OCI-LY3 (cell line): ENCODE data around the gene BROX.
A peak's percentile ranks its signal among the peaks of the same experiment; 100 is the strongest.

Experiments used
- H2AFZ ChIP-seq: fragments of 200-600, 300-600 bp; shearing (Covaris generic); 2 replicates; pipeline ENCODE4 v1.6.0; 2014; ENCODE audit warnings: antibody characterized with exemption, low read depth, low read length
- H3K27ac ChIP-seq: fragments of 200-600, 300-600 bp; sonication (generic); 2 replicates; pipeline ENCODE4 v1.5.1; 2014; ENCODE audit warnings: mild to moderate bottlenecking, low read length, moderate library complexity, mixed read lengths
- H3K27me3 ChIP-seq: fragments of 200-600, 300-600 bp; sonication (generic); 2 replicates; pipeline ENCODE4 v1.6.1; 2014; ENCODE audit warnings: low read depth, low read length, mixed read lengths
- H3K36me3 ChIP-seq: fragments of 200-600, 300-600 bp; sonication (generic); replicated peaks from 2 replicates; pipeline ENCODE3; 2014; ENCODE audit warnings: low read depth, low read length, mixed read lengths
- H3K4me1 ChIP-seq: fragments of 300-600, 200-600 bp; sonication (generic); 2 replicates; pipeline ENCODE4 v1.6.1; 2014; ENCODE audit warnings: low read length, mixed read lengths
- H3K4me2 ChIP-seq: fragments of 200-600, 300-600 bp; sonication (generic); 2 replicates; pipeline ENCODE4 v1.6.1; 2014; ENCODE audit warnings: low read length, mixed read lengths
- H3K4me3 ChIP-seq: fragments of 300-600, 200-600 bp; sonication (generic); 2 replicates; pipeline ENCODE4 v1.5.1; 2014; ENCODE audit warnings: antibody characterized with exemption, mild to moderate bottlenecking, low read length, moderate library complexity
- H3K79me2 ChIP-seq: fragments of 300-600, 200-600 bp; shearing (Covaris generic); 2 replicates; pipeline ENCODE4 v1.6.1; 2014; ENCODE audit warnings: mild to moderate bottlenecking, low read length, mixed read lengths
- H3K9ac ChIP-seq: fragments of 300-600, 200-600 bp; shearing (Covaris generic); 2 replicates; pipeline ENCODE4 v1.6.0; 2014; ENCODE audit warnings: mild to moderate bottlenecking, low read length, moderate library complexity
- H3K9me3 ChIP-seq: fragments of 200-600, 300-600 bp; shearing (Covaris generic); 2 replicates; pipeline ENCODE4 v1.6.1; 2014; ENCODE audit warnings: low read length, mixed read lengths; ENCODE audit not compliant: insufficient read depth
- H4K20me1 ChIP-seq: fragments of 200-600, 300-600 bp; sonication (generic); 2 replicates; pipeline ENCODE4 v1.6.1; 2016; ENCODE audit warnings: low read length, mixed read lengths; ENCODE audit not compliant: insufficient read depth
- EZH2phosphoT487 ChIP-seq: fragments of 200-600 bp; shearing (Covaris generic); IDR thresholded peaks from 2 replicates; pipeline ENCODE4 v1.6.1; 2018; ENCODE audit warnings: antibody characterized with exemption, mixed run types, low read depth
- TF ChIP-seq, protein P1 (sequence below): fragments of 200-600, 300-600 bp; sonication (generic); IDR thresholded peaks from 2 replicates; pipeline ENCODE4 v1.5.1; 2014; ENCODE audit warnings: antibody characterized with exemption, low read length, low read depth

The BROX gene

DNA sequence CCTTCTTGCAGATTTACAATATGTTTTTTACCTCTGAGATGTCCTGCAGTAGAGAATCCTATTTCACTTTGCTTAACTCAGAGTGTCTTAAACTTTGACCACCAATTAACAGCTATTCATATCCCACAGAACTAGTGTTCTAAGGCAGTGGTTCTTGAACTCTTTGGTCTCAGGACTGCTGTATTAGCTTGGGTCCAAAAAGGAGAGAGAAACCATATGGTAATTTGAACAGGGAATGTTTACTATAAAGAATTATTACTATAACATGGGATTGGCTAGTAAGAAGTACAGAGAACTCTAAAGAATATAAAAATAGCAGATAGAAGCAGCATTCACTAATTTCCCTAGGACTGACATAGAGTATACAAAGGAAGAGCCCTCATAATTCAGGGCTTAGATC lies 56.2 kb downstream of the BROX start:
- Histone ChIP-seq H3K4me2 (no peak overlapping the region), H3K4me3 (no peak overlapping the region), H3K79me2 (no peaks in the 10 kb centered on the region), H3K9ac (no peak overlapping the region), H3K27me3 (no peaks in the 10 kb centered on the region), H3K27ac (no peak overlapping the region), H4K20me1 (no peaks in the 10 kb centered on the region), H3K4me1 (peaks cover 13% of the 10 kb centered on the region), H3K9me3 (peaks cover 12% of the 10 kb centered on the region; the same call in 1 of the 2 replicates), H2AFZ (no peak overlapping the region), H3K36me3 (peaks cover 3% of the 10 kb centered on the region)
- no peak for TF ChIP-seq EZH2phosphoT487
- TF ChIP-seq, protein P1, sequence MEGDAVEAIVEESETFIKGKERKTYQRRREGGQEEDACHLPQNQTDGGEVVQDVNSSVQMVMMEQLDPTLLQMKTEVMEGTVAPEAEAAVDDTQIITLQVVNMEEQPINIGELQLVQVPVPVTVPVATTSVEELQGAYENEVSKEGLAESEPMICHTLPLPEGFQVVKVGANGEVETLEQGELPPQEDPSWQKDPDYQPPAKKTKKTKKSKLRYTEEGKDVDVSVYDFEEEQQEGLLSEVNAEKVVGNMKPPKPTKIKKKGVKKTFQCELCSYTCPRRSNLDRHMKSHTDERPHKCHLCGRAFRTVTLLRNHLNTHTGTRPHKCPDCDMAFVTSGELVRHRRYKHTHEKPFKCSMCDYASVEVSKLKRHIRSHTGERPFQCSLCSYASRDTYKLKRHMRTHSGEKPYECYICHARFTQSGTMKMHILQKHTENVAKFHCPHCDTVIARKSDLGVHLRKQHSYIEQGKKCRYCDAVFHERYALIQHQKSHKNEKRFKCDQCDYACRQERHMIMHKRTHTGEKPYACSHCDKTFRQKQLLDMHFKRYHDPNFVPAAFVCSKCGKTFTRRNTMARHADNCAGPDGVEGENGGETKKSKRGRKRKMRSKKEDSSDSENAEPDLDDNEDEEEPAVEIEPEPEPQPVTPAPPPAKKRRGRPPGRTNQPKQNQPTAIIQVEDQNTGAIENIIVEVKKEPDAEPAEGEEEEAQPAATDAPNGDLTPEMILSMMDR, result no peak

DNA sequence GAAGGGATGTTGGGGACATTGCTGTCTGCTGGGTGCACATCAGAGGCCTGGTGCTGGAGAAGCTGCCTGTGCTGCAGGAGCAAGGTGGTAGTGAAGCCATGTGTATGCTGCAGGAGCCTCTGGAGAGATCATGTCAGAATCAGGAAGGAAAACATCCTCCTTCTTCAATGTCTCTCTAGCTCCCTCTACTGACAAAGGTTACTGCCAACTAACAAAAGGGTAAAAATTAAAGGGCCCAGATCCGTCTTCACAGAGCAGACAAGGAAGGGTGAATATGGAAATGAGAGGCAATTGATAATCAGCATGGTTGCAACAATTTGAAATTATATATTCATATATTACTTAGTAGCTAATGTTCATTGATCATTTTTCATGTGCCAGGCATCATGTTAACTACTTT lies 56.8 kb downstream of the BROX start:
- no peak overlapping the region for H3K4me3 ChIP-seq
- peaks cover 12% of the 10 kb centered on the region; the same call in 1 of the 2 replicates for H3K9me3 ChIP-seq
- H3K79me2 ChIP-seq, result no peaks in the 10 kb centered on the region
- H3K9ac ChIP-seq, result no peak overlapping the region
- H3K4me1 ChIP-seq, result peaks cover 13% of the 10 kb centered on the region
- TF ChIP-seq, protein P1, result peak; percentile 31; the same call in 1 of the 2 replicates
- TF ChIP-seq EZH2phosphoT487, result no peak
- H3K36me3 ChIP-seq, result peaks cover 3% of the 10 kb centered on the region
- H3K27me3 ChIP-seq, result no peaks in the 10 kb centered on the region
- H3K27ac ChIP-seq, result no peak overlapping the region
- no peaks in the 10 kb centered on the region for H4K20me1 ChIP-seq
- no peak overlapping the region for H2AFZ ChIP-seq
- H3K4me2 ChIP-seq, result no peak overlapping the region

DNA sequence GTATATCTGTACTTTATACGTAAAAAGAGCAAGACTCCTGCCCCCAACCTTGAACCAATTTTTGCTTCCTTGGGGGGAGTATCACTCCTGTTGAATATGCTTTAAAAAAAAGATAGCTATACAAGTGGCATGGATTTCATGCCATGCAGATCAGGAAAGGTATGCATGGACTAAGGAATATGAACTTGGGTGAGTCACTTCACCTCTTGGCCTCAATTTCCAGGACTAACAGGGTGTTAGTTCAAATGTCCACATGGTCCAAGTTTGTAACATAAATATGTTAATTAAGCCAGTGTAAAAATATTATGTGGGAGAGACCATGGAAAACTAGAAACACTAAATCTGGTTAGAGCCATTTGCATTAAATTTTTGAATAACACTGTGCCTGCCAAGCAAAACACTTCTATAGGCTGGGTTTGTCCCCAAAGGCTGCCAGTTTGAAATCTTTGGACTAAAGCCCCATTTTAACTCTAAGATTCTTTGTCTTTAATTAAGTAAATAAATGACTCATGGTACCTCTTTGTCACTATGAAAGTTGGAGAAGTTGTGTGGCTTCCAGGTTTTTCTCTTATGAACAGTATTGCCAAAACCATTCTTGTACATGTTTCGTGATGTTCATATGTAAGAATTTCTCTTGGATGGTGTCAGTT lies 57.7 kb downstream of the BROX start:
- no peak overlapping the region for H3K4me3 ChIP-seq
- H3K9me3 ChIP-seq, result peaks cover 12% of the 10 kb centered on the region; the same call in 1 of the 2 replicates
- no peak overlapping the region for H3K9ac ChIP-seq
- TF ChIP-seq EZH2phosphoT487, result no peak
- TF ChIP-seq, protein P1, result no peak
- no peaks in the 10 kb centered on the region for H3K27me3 ChIP-seq
- no peak overlapping the region for H2AFZ ChIP-seq
- H4K20me1 ChIP-seq, result no peaks in the 10 kb centered on the region
- no peak overlapping the region for H3K4me2 ChIP-seq
- no peaks in the 10 kb centered on the region for H3K79me2 ChIP-seq
- no peak overlapping the region for H3K27ac ChIP-seq
- peaks cover 13% of the 10 kb centered on the region for H3K4me1 ChIP-seq
- peaks cover 3% of the 10 kb centered on the region for H3K36me3 ChIP-seq

DNA sequence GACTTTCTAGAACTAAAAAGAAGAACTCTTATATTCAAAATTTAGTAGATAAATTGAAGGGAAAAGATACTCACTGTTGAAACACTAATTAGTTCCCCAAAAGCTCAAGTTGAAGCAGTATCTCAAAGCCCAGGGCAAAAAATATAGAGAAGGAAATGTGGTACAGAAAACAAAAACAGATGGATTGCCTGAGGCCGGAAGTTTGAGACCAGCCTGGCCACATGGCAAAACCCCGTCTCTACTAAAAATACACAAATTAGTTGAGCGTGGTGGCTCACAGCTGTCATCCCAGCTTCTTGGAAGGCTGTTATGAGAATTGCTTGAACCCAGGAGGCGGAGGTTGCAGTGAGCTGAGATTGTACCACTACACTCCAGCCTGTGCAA lies 60.6 kb downstream of the BROX start:
- peak overlapping the region; percentile 23; the same call in 1 of the 2 replicates for H2AFZ ChIP-seq
- H3K9me3 ChIP-seq, result peaks cover 12% of the 10 kb centered on the region; the same call in 1 of the 2 replicates
- H3K27me3 ChIP-seq, result no peaks in the 10 kb centered on the region
- H3K4me2 ChIP-seq, result peak overlapping the region; percentile 7; the same call in 1 of the 2 replicates
- no peak overlapping the region for H3K27ac ChIP-seq
- H3K4me1 ChIP-seq, result peaks cover 5% of the 10 kb centered on the region
- no peak overlapping the region for H3K9ac ChIP-seq
- no peaks in the 10 kb centered on the region for H3K79me2 ChIP-seq
- TF ChIP-seq, protein P1, result no peak
- H4K20me1 ChIP-seq, result no peaks in the 10 kb centered on the region
- H3K36me3 ChIP-seq, result peaks cover 3% of the 10 kb centered on the region
- H3K4me3 ChIP-seq, result no peak overlapping the region
